SK-N-SH (cell line): Measurements from ENCODE around the gene UNK. TPM values are rescaled to one million over a fixed set of nuclear protein-coding genes. Genes with fewer than 3 reads are reported as not detected.

Source experiments
- CTCF ChIA-PET: fragments of 300-600, 350-600 bp; formaldehyde crosslinking; extraction: SDS; loops from one replicate; lab custom pipeline; 2021; lab: Yijun Ruan, JAX
- POLR2A ChIA-PET: fragments of 350-600 bp; sonication (Branson Sonifier 250); formaldehyde crosslinking; extraction: SDS; loops from one replicate; lab custom pipeline; 2020; ENCODE audit warnings: antibody characterized with exemption, inconsistent platforms; lab: Yijun Ruan, JAX
- DNase-seq: peaks from one replicate; pipeline ENCODE4 v3.0.0; 2012
- H2AFZ ChIP-seq: fragments of 200-600 bp; sonication (generic); 2 replicates; pipeline ENCODE4 v1.8.1; 2016; ENCODE audit warnings: antibody characterized with exemption, mild to moderate bottlenecking, low read depth
- H3F3A ChIP-seq: fragments of 200-600 bp; sonication (generic); replicated peaks from 2 replicates; pipeline ENCODE3; 2016; ENCODE audit warnings: antibody characterized with exemption, mild to moderate bottlenecking; ENCODE audit not compliant: insufficient read depth
- H3K27ac ChIP-seq, 2 experiments: fragments of 200-500 bp in 1 of 2; fragments of 200-600 bp in 1 of 2; sonication (Bioruptor generic) in 1 of 2; sonication (generic), shearing (Covaris generic) in 1 of 2; 2 replicates each; pipeline versions ENCODE4 v1.5.1 to v1.6.1; 2014 to 2016; ENCODE audit warnings: low read depth in 2 of 2, inconsistent platforms in 1 of 2, low read length in 1 of 2, mild to moderate bottlenecking in 1 of 2, mixed read lengths in 1 of 2
- H3K27me3 ChIP-seq: fragments of 200-600 bp; sonication (generic), shearing (Covaris generic); 2 replicates; pipeline ENCODE4 v1.6.1; 2016; ENCODE audit warnings: mixed run types; ENCODE audit not compliant: insufficient read depth
- H3K36me3 ChIP-seq, 2 experiments: fragments of 200-500 bp in 1 of 2; fragments of 200-600 bp in 1 of 2; sonication (Bioruptor generic) in 1 of 2; sonication (generic) in 1 of 2; replicated peaks in 1 of 2; 2 replicates each; pipeline versions ENCODE3 to v1.5.1; 2014 to 2016; ENCODE audit warnings: low read length in 1 of 2, mild to moderate bottlenecking in 1 of 2; ENCODE audit not compliant: insufficient read depth in 2 of 2, control insufficient read depth in 1 of 2
- H3K4me1 ChIP-seq, 2 experiments: fragments of 200-500 bp in 1 of 2; fragments of 200-600 bp in 1 of 2; sonication (Bioruptor generic) in 1 of 2; sonication (generic), shearing (Covaris generic) in 1 of 2; 2 replicates each; pipeline versions ENCODE4 v1.5.1 to v1.6.1; 2014 to 2016; ENCODE audit warnings: low read depth in 1 of 2, low read length in 1 of 2, mixed run types in 1 of 2; ENCODE audit not compliant: insufficient read depth in 2 of 2, control insufficient read depth in 1 of 2
- H3K4me2 ChIP-seq: fragments of 200-600 bp; sonication (generic), shearing (Covaris generic); 2 replicates; pipeline ENCODE4 v1.6.1; 2017; ENCODE audit warnings: mixed run types
- H3K4me3 ChIP-seq, 2 experiments: fragments of 200-500 bp in 1 of 2; fragments of 200-600 bp in 1 of 2; sonication (Bioruptor generic) in 1 of 2; sonication (generic), shearing (Covaris generic) in 1 of 2; 2 replicates each; pipeline versions ENCODE4 v1.5.1 to v1.8.1; 2014 to 2016; ENCODE audit warnings: low read depth in 2 of 2, inconsistent platforms in 1 of 2, low read length in 1 of 2, mild to moderate bottlenecking in 1 of 2, mixed read lengths in 1 of 2, moderate library complexity in 1 of 2
- H3K79me2 ChIP-seq: fragments of 200-600 bp; sonication (generic); 2 replicates; pipeline ENCODE4 v1.8.1; 2017; ENCODE audit warnings: mild to moderate bottlenecking; ENCODE audit not compliant: insufficient read depth
- H3K9ac ChIP-seq: fragments of 200-600 bp; sonication (generic); 2 replicates; pipeline ENCODE4 v1.6.1; 2017; ENCODE audit warnings: mixed run types
- H3K9me2 ChIP-seq: fragments of 200-600 bp; sonication (generic); 2 replicates; pipeline ENCODE4 v1.6.1; 2017; ENCODE audit warnings: mixed run types
- H3K9me3 ChIP-seq: fragments of 200-600 bp; sonication (generic); 2 replicates; pipeline ENCODE4 v1.6.1; 2017; ENCODE audit warnings: mixed run types, mild to moderate bottlenecking, moderate library complexity
- H4K20me1 ChIP-seq: fragments of 200-600 bp; sonication (generic); 2 replicates; pipeline ENCODE4 v1.6.1; 2017; ENCODE audit warnings: mild to moderate bottlenecking, mixed run types; ENCODE audit not compliant: insufficient read depth
- CHD2 ChIP-seq: fragments of 150-350 bp; IDR thresholded peaks from 2 replicates; pipeline ENCODE4 v1.6.1; 2018; ENCODE audit warnings: low read length; ENCODE audit not compliant: partially characterized antibody
- EP300 ChIP-seq, 2 experiments: IDR thresholded peaks; 2 replicates each; pipeline versions ENCODE4 v1.4.0 to v1.6.1; 2012; ENCODE audit warnings: borderline replicate concordance in 1 of 2, low read depth in 1 of 2, low read length in 1 of 2
- EZH2phosphoT487 ChIP-seq: fragments of 200-600 bp; sonication (generic); IDR thresholded peaks from 2 replicates; pipeline ENCODE4 v1.6.1; 2017; ENCODE audit warnings: low read depth, mixed run types, mild to moderate bottlenecking, antibody characterized with exemption, moderate library complexity, borderline replicate concordance
- FOXM1 ChIP-seq: IDR thresholded peaks from 2 replicates; pipeline ENCODE4 v1.4.0; 2012; ENCODE audit warnings: low read depth, mild to moderate bottlenecking
- GATA2 ChIP-seq: sonication (generic); formaldehyde crosslinking; IDR thresholded peaks from 2 replicates; pipeline ENCODE4 v1.5.0; 2020; ENCODE audit warnings: mild to moderate bottlenecking, missing genetic modification reagents
- IRF3 ChIP-seq: fragments of 150-350 bp; IDR thresholded peaks from 2 replicates; pipeline ENCODE4 v1.6.1; 2016; ENCODE audit warnings: mild to moderate bottlenecking, low read depth, low read length
- MEF2A ChIP-seq: IDR thresholded peaks from 2 replicates; pipeline ENCODE4 v1.4.0; 2012; ENCODE audit warnings: low read depth, borderline replicate concordance
- MXI1 ChIP-seq: IDR thresholded peaks from 2 replicates; pipeline ENCODE4 v1.6.1; 2012; ENCODE audit warnings: mild to moderate bottlenecking, low read depth, low read length, improper control_type of control experiment
- NFIC ChIP-seq: IDR thresholded peaks from 2 replicates; pipeline ENCODE4 v1.4.0; 2012; ENCODE audit warnings: borderline replicate concordance
- NRF1 ChIP-seq: IDR thresholded peaks from 2 replicates; pipeline ENCODE4 v1.6.1; 2012; ENCODE audit warnings: low read depth, mild to moderate bottlenecking, low read length
- POLR2AphosphoS5 ChIP-seq: IDR thresholded peaks from 2 replicates; pipeline ENCODE4 v1.6.1; 2012; ENCODE audit warnings: low read depth, low read length
- RAD21 ChIP-seq: IDR thresholded peaks from 2 replicates; pipeline ENCODE4 v1.6.1; 2012; ENCODE audit warnings: mild to moderate bottlenecking, low read length
- RFX5 ChIP-seq: IDR thresholded peaks from 2 replicates; pipeline ENCODE4 v1.6.1; 2012; ENCODE audit warnings: mild to moderate bottlenecking, improper control_type of control experiment, low read length
- TAF1 ChIP-seq: IDR thresholded peaks from 2 replicates; pipeline ENCODE4 v1.6.1; 2012; ENCODE audit warnings: low read depth, mild to moderate bottlenecking, low read length, moderate library complexity, borderline replicate concordance
- TCF12 ChIP-seq: IDR thresholded peaks from 2 replicates; pipeline ENCODE4 v1.4.0; 2012
- TEAD4 ChIP-seq: IDR thresholded peaks from 2 replicates; pipeline ENCODE4 v1.4.0; 2012; ENCODE audit warnings: mild to moderate bottlenecking, borderline replicate concordance; ENCODE audit not compliant: insufficient read depth
- WGBS: methylation state at CpG from one replicate; pipeline ENCODE4 v1.1.6; 2017; ENCODE audit warnings: low lambda C conversion rate; 5-methylcytosine and 5-hydroxymethylcytosine counted together
- polyA plus RNA-seq, 3 experiments: library from polyadenylated mRNA; depleted of rRNA; stranded (reverse); fragments of >200 nt; gene quantifications; 2 replicates each; pipeline ENCODE4 v1.2.3, GENCODE V29; 2012
- TF ChIP-seq, protein P1 (sequence below): IDR thresholded peaks from 2 replicates; pipeline ENCODE4 v1.6.1; 2012; ENCODE audit warnings: mild to moderate bottlenecking, low read depth, low read length, moderate library complexity
- TF ChIP-seq, protein P2 (sequence below): IDR thresholded peaks from 2 replicates; pipeline ENCODE4; 2012
- TF ChIP-seq, protein P3 (sequence below): IDR thresholded peaks from 2 replicates; pipeline ENCODE4 v1.4.0; 2012; ENCODE audit warnings: low read depth

The UNK gene
- polyA plus RNA-seq, 1 of the 3 experiments (the other 2 are of a cell fraction) = 24.8 TPM

DNA sequence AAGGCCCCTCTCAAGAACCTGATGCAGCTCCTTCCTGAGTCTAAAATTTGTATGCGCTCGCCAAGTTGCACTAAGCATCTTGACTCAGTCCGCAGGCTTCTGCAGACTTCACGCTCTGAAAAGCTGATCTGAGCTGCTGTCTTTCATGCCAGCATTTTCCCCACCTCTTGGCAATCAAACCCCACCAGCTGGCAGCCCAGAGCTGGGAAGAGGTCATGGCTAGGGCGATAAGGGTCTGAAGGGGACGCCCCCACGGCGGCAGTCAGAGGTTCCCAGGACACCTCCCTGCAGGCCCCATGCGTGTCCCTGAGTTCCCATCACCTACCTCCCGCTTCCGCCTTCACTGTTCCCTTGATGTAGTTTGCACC is 64.7 kb downstream of the UNK start:
- WGBS = 94% methylated on average over 11 of the region's 11 CpGs
- H3K4me2 ChIP-seq = no peak overlapping the region
- H3K9ac ChIP-seq = no peak overlapping the region
- H3K36me3 ChIP-seq = peaks cover 28 to 51% of the 10 kb centered on the region in 2 experiments
- H3K27ac ChIP-seq = no peak overlapping the region
- DNase-seq = no peak
- H4K20me1 ChIP-seq = no peaks in the 10 kb centered on the region; the same call in 1 of the 2 replicates
- peaks cover 25% of the 10 kb centered on the region for H3K79me2 ChIP-seq
- no peak overlapping the region for H2AFZ ChIP-seq
- H3F3A ChIP-seq = peaks cover 10% of the 10 kb centered on the region
- CTCF ChIA-PET = interaction anchor here (0.6 to 16.1 kb wide), 14 partner anchors 12 to 340 kb away, joined by 3 to 326 read pairs (median 6); partner anchors contain the start of genes GALK1, MRPL38 and TRIM65
- H3K9me3 ChIP-seq = no peaks in the 10 kb centered on the region
- peaks cover 15 to 24% of the 10 kb centered on the region in 2 experiments; a peak in 3 of 4 replicates for H3K4me1 ChIP-seq
- POLR2A ChIA-PET = no interaction called here
- no peak overlapping the region for H3K4me3 ChIP-seq
- no peaks in the 10 kb centered on the region for H3K9me2 ChIP-seq
- TF ChIP-seq NFIC = no peak
- TF ChIP-seq FOXM1 = no peak
- TF ChIP-seq IRF3 = no peak
- TF ChIP-seq NRF1 = no peak
- no peak for TF ChIP-seq EP300 (IDR thresholded peaks at IDR 0.05; ENCODE audit: borderline replicate concordance in 1 of 2, low read depth in 1 of 2, low read length in 1 of 2)
- TF ChIP-seq TAF1 = no peak
- no peak for TF ChIP-seq GATA2
- TF ChIP-seq MXI1 = no peak
- TF ChIP-seq TCF12 = no peak
- TF ChIP-seq, protein P1, sequence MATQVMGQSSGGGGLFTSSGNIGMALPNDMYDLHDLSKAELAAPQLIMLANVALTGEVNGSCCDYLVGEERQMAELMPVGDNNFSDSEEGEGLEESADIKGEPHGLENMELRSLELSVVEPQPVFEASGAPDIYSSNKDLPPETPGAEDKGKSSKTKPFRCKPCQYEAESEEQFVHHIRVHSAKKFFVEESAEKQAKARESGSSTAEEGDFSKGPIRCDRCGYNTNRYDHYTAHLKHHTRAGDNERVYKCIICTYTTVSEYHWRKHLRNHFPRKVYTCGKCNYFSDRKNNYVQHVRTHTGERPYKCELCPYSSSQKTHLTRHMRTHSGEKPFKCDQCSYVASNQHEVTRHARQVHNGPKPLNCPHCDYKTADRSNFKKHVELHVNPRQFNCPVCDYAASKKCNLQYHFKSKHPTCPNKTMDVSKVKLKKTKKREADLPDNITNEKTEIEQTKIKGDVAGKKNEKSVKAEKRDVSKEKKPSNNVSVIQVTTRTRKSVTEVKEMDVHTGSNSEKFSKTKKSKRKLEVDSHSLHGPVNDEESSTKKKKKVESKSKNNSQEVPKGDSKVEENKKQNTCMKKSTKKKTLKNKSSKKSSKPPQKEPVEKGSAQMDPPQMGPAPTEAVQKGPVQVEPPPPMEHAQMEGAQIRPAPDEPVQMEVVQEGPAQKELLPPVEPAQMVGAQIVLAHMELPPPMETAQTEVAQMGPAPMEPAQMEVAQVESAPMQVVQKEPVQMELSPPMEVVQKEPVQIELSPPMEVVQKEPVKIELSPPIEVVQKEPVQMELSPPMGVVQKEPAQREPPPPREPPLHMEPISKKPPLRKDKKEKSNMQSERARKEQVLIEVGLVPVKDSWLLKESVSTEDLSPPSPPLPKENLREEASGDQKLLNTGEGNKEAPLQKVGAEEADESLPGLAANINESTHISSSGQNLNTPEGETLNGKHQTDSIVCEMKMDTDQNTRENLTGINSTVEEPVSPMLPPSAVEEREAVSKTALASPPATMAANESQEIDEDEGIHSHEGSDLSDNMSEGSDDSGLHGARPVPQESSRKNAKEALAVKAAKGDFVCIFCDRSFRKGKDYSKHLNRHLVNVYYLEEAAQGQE = no peak
- TF ChIP-seq EZH2phosphoT487 = no peak
- TF ChIP-seq, protein P2, sequence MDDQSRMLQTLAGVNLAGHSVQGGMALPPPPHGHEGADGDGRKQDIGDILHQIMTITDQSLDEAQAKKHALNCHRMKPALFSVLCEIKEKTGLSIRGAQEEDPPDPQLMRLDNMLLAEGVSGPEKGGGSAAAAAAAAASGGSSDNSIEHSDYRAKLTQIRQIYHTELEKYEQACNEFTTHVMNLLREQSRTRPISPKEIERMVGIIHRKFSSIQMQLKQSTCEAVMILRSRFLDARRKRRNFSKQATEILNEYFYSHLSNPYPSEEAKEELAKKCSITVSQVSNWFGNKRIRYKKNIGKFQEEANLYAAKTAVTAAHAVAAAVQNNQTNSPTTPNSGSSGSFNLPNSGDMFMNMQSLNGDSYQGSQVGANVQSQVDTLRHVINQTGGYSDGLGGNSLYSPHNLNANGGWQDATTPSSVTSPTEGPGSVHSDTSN = no peak
- TF ChIP-seq MEF2A = no peak
- TF ChIP-seq CHD2 = no peak
- TF ChIP-seq POLR2AphosphoS5 = no peak
- TF ChIP-seq TEAD4 = no peak
- TF ChIP-seq RFX5 = no peak
- no peak for TF ChIP-seq RAD21
- TF ChIP-seq, protein P3, sequence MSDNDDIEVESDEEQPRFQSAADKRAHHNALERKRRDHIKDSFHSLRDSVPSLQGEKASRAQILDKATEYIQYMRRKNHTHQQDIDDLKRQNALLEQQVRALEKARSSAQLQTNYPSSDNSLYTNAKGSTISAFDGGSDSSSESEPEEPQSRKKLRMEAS = no peak
- no peaks in the 10 kb centered on the region for H3K27me3 ChIP-seq
